Central memory CD8-positive, alpha-beta T cell (primary cell): Measurements from ENCODE around the gene PON2.
"Not testable (repeated sequence)": the region's sequence is repeated elsewhere in the genome, so short reads cannot be mapped to it uniquely, and the experiment has no call there.

ENCODE experiments used
- ATAC-seq: fragments of 150-1000 bp; cut with Tn5 transposase; replicated peaks from 2 replicates; pipeline ENCODE4 v1.10.0; 2022; ENCODE audit warnings: mild to moderate bottlenecking, moderate FRiP score, moderate number of reproducible peaks; ENCODE audit not compliant: poor library complexity, severe bottlenecking; ENCODE audit errors: extremely low read depth
- DNase-seq, 2 donors: peaks; one replicate each; pipeline ENCODE4 v3.0.0; 2021; ENCODE audit warnings: low spot score in 2 of 2
- H3K27ac Mint-ChIP-seq: one replicate; pipeline ENCODE4 v1.8.0; 2022; ENCODE audit warnings: low read depth, mild to moderate bottlenecking, moderate library complexity, mixed read lengths
- H3K27me3 Mint-ChIP-seq: one replicate; pipeline ENCODE4 v1.8.0; 2022; ENCODE audit warnings: mixed read lengths
- H3K36me3 Mint-ChIP-seq: one replicate; pipeline ENCODE4 v1.8.0; 2022; ENCODE audit warnings: mild to moderate bottlenecking, moderate library complexity, mixed read lengths; ENCODE audit not compliant: insufficient read depth
- H3K4me1 Mint-ChIP-seq: one replicate; pipeline ENCODE4 v1.8.0; 2022; ENCODE audit warnings: mixed read lengths
- H3K4me3 Mint-ChIP-seq: one replicate; pipeline ENCODE4 v1.8.0; 2022; ENCODE audit warnings: mild to moderate bottlenecking, moderate library complexity, mixed read lengths
- H3K9me3 Mint-ChIP-seq: one replicate; pipeline ENCODE4 v1.8.0; 2022; ENCODE audit warnings: mixed read lengths

PON2 gene

DNA sequence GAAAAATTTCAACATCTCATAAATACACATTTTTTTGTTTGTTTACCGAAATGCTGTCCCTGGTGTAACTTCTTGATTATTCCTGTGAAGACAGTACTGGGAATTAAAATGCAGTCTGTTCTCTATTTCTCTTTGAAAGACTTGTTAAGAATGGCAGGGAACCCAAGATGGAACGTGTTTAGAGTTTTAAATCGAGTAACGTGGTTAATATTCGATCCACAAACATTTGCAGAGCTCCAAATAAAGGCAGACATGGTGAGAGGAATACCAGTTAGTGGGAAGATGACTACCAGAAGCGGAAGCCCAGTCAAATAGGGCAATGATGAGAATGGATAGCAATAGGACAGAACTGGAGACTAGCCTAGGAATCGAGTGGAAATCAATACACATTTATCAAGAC lies 45.3 kb downstream of the PON2 start:
- H3K4me3 Mint-ChIP-seq, result no peak overlapping the region
- peaks cover 59% of the 10 kb centered on the region for H3K27me3 Mint-ChIP-seq
- no peak overlapping the region for H3K27ac Mint-ChIP-seq
- no peaks in the 10 kb centered on the region for H3K4me1 Mint-ChIP-seq
- no peak for DNase-seq
- peaks cover 7% of the 10 kb centered on the region for H3K9me3 Mint-ChIP-seq
- no peak for ATAC-seq
- no peaks in the 10 kb centered on the region for H3K36me3 Mint-ChIP-seq

DNA sequence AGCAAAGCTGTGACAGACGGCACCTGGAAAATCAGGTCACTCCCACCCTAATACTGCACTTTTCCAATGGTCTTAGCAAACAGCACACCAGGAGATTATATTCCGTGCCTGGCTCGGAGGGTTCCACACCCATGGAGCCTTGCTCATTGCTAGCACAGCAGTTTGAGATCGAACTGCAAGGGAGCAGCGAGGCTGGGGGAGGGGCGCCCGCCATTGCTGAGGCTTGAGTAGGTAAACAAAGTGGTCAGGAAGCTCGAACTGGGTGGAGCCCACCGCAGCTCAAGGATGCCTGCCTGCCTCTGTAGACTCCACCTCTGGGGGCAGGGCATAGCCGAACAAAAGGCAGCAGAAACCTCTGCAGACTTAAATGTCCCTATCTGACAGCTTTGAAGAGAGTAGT lies 55.4 kb downstream of the PON2 start:
- H3K27ac Mint-ChIP-seq, ATAC-seq, H3K4me1 Mint-ChIP-seq, H3K4me3 Mint-ChIP-seq, H3K9me3 Mint-ChIP-seq, DNase-seq, H3K36me3 Mint-ChIP-seq: not testable (repeated sequence)
- peaks cover 45% of the 10 kb centered on the region for H3K27me3 Mint-ChIP-seq

GRCh38 chr7:95376632-95377400 lies 58.0 kb downstream of the PON2 start:
- peaks cover 27% of the 10 kb centered on the region for H3K27me3 Mint-ChIP-seq
- no peak overlapping the region for H3K4me3 Mint-ChIP-seq
- no peaks in the 10 kb centered on the region for H3K36me3 Mint-ChIP-seq
- no peak overlapping the region for H3K27ac Mint-ChIP-seq
- ATAC-seq, result no peak
- no peaks in the 10 kb centered on the region for H3K9me3 Mint-ChIP-seq
- H3K4me1 Mint-ChIP-seq, result no peaks in the 10 kb centered on the region
- no peak for DNase-seq

- H3K27ac Mint-ChIP-seq, result no peak overlapping the region
- no peaks in the 10 kb centered on the region for H3K4me1 Mint-ChIP-seq
- H3K4me3 Mint-ChIP-seq, result no peak overlapping the region
- DNase-seq, result no peak
- peaks cover 18% of the 10 kb centered on the region for H3K27me3 Mint-ChIP-seq
- no peak for ATAC-seq
- no peaks in the 10 kb centered on the region for H3K36me3 Mint-ChIP-seq
- H3K9me3 Mint-ChIP-seq, result no peaks in the 10 kb centered on the region
Measured at GRCh38 chr7:95375591-95376257, 59.1 kb downstream of the PON2 start.

DNA sequence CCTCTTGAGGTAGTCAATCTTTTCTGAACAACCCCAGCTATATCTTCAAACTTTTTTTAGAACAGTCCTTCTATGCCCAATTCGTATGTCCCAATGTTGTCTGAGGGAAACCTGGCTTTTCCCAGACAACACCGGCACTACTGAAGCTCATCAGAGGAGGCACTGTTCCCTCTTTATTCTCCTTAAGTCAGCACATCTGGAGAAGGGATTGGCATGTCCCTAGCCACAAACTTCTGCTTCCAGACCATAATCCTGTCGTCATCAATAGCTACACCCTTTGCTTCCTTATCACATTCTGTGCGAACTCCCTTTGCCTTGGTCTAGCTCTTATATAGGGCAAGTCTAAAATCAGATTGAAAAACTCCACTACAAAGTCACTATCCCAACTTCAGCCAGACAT lies 61.5 kb downstream of the PON2 start:
- Mint-ChIP-seq H3K4me3 (no peak overlapping the region), H3K36me3 (no peaks in the 10 kb centered on the region), H3K27me3 (peaks cover 12% of the 10 kb centered on the region), H3K27ac (no peak overlapping the region), H3K4me1 (no peaks in the 10 kb centered on the region), H3K9me3 (no peaks in the 10 kb centered on the region)
- DNase-seq (no peak), ATAC-seq (no peak)

DNA sequence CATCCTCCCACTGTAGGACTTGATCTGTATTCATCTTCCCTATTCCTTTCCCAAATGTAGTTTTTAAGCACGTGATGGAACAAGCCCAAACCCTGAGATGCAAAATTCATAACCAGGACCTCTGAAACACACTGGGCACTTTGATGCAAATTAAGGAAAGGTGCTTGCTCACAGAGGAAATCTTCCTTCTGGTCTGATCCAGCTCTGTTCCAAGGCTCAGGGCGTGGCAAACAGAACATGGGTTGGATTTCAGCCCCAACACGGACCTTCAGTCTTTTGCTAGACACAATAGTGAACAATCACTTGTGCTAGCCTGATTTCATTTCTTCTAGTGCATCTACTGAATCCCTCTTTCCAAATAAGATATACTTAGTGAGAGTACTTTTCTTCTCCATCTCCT lies 66.6 kb downstream of the PON2 start:
- DNase-seq (no peak), ATAC-seq (no peak)
- no peaks in the 10 kb centered on the region for H3K36me3 Mint-ChIP-seq
- H3K27me3 Mint-ChIP-seq, result peaks cover 33% of the 10 kb centered on the region
- H3K4me1 Mint-ChIP-seq, result no peaks in the 10 kb centered on the region
- no peak overlapping the region for H3K27ac Mint-ChIP-seq
- H3K4me3 Mint-ChIP-seq, result no peak overlapping the region
- no peaks in the 10 kb centered on the region for H3K9me3 Mint-ChIP-seq

- Mint-ChIP-seq H3K36me3 (no peaks in the 10 kb centered on the region), H3K27ac (no peak overlapping the region), H3K27me3 (peaks cover 34% of the 10 kb centered on the region), H3K9me3 (no peaks in the 10 kb centered on the region), H3K4me1 (no peaks in the 10 kb centered on the region), H3K4me3 (no peak overlapping the region)
- ATAC-seq, result no peak
- DNase-seq, result no peak
Measured at GRCh38 chr7:95367606-95368005, 67.2 kb downstream of the PON2 start.

DNA sequence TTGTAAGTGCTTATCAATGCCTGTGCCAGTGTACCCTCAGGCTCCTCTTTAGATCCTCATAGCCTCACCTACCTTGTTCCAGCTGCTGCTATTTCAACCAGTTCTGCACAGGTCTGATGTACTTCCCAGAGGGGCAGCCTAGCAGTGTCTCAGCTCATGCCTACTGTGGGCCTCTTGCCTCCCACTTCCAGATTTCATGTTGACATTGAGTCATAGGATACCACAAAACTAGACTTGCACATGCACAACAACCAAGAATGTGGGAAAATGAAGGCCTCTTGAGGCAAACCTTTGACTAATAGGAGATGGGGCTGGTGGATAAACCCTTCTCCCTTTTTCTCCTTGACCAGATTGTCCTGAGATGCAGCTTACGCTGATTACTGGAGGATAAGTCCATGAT lies 69.7 kb downstream of the PON2 start:
- Mint-ChIP-seq H3K4me1 (no peaks in the 10 kb centered on the region), H3K4me3 (no peak overlapping the region), H3K9me3 (no peaks in the 10 kb centered on the region), H3K36me3 (no peaks in the 10 kb centered on the region), H3K27me3 (peaks cover 34% of the 10 kb centered on the region), H3K27ac (no peak overlapping the region)
- ATAC-seq, result no peak
- no peak for DNase-seq

GRCh38 chr7:95357623-95358022 lies 77.2 kb downstream of the PON2 start:
- no peak for DNase-seq
- Mint-ChIP-seq H3K27me3 (peaks cover 8% of the 10 kb centered on the region), H3K36me3 (no peaks in the 10 kb centered on the region), H3K4me3 (no peak overlapping the region), H3K4me1 (no peaks in the 10 kb centered on the region), H3K9me3 (no peaks in the 10 kb centered on the region), H3K27ac (no peak overlapping the region)
- no peak for ATAC-seq
